T-cell (primary cell): ENCODE results near the gene GPR156. TPM values are rescaled to one million over a fixed set of nuclear protein-coding genes. Genes with fewer than 3 reads are reported as not detected.

Experiments
- ATAC-seq, 4 experiments: fragments of 200-7000 bp in 3 of 4; fragments of 150-1000 bp in 1 of 4; cut with Tn5 transposase; replicated peaks in 1 of 4; 1 replicate in 3 of 4; 2 replicates in 1 of 4; pipeline ENCODE4 v1.10.0; 2021; ENCODE audit warnings: moderate library complexity in 3 of 4, mild to moderate bottlenecking in 2 of 4, moderate number of reproducible peaks in 1 of 4
- CTCF ChIA-PET, 2 donors: fragments of 300-600 bp; sonication (Branson Sonifier 250); formaldehyde crosslinking; loops; one replicate each; lab custom pipeline; 2022; ENCODE audit warnings: antibody characterized with exemption in 2 of 2; lab: Charles Lee
- POLR2A ChIA-PET, 2 donors: fragments of 300-600 bp; sonication (Branson Sonifier 250); formaldehyde crosslinking; loops; one replicate each; lab custom pipeline; 2022; ENCODE audit warnings: antibody characterized with exemption in 2 of 2; lab: Charles Lee
- DNase-seq, 35 experiments: peaks; one replicate each; pipeline versions ENCODE4 v3.0.0 to v3.0.0-alpha.2; 2013 to 2023
- H3K27ac ChIP-seq: one replicate; pipeline ENCODE4 v1.5.1; 2013; ENCODE audit warnings: low read length
- H3K27me3 ChIP-seq, 2 experiments: replicated peaks in 1 of 2; 1 replicate in 1 of 2; 2 replicates in 1 of 2; pipeline versions ENCODE4 v1.6.1 to v1.7.0; 2013; ENCODE audit warnings: low read length in 1 of 2, mixed read lengths in 1 of 2; ENCODE audit not compliant: control insufficient read depth in 2 of 2, insufficient read depth in 2 of 2; ENCODE audit errors: extremely low read depth in 1 of 2
- H3K36me3 ChIP-seq, 2 donors: 1 replicate in 1 of 2; 2 replicates in 1 of 2; pipeline versions ENCODE4 v1.6.1 to v1.7.0; 2013; ENCODE audit warnings: low read length in 1 of 2; ENCODE audit not compliant: control insufficient read depth in 2 of 2, insufficient read depth in 1 of 2; ENCODE audit errors: extremely low read depth in 1 of 2
- H3K4me1 ChIP-seq, 2 experiments: 1 replicate in 1 of 2; 2 replicates in 1 of 2; pipeline versions ENCODE4 v1.6.1 to v1.7.0; 2013; ENCODE audit warnings: low read length in 2 of 2, mixed read lengths in 1 of 2; ENCODE audit not compliant: insufficient read depth in 2 of 2, control insufficient read depth in 1 of 2; ENCODE audit errors: extremely low read depth in 1 of 2
- H3K4me3 ChIP-seq, 2 donors: 1 replicate in 1 of 2; 2 replicates in 1 of 2; pipeline versions ENCODE4 v1.5.1 to v1.7.0; 2013; ENCODE audit warnings: mild to moderate bottlenecking in 2 of 2, low read length in 1 of 2, moderate library complexity in 1 of 2; ENCODE audit not compliant: control insufficient read depth in 1 of 2; ENCODE audit errors: extremely low read depth in 1 of 2
- H3K9me3 ChIP-seq: 2 replicates; pipeline ENCODE4 v1.7.0; 2013
- H3K27ac Mint-ChIP-seq, 2 donors: one replicate each; pipeline ENCODE4 v1.8.0; 2020 to 2021; ENCODE audit warnings: mild to moderate bottlenecking in 2 of 2, mixed read lengths in 2 of 2
- H3K27me3 Mint-ChIP-seq, 2 donors: one replicate each; pipeline ENCODE4 v1.8.0; 2021 to 2022; ENCODE audit warnings: mixed read lengths in 2 of 2
- H3K36me3 Mint-ChIP-seq: one replicate; pipeline ENCODE4 v1.8.0; 2021; ENCODE audit warnings: mixed read lengths
- H3K4me1 Mint-ChIP-seq, 3 donors: one replicate each; pipeline ENCODE4 v1.8.0; 2020 to 2022; ENCODE audit warnings: mixed read lengths in 3 of 3, mild to moderate bottlenecking in 1 of 3
- H3K4me3 Mint-ChIP-seq, 3 donors: one replicate each; pipeline ENCODE4 v1.8.0; 2020 to 2022; ENCODE audit warnings: mild to moderate bottlenecking in 3 of 3, mixed read lengths in 3 of 3, moderate library complexity in 3 of 3
- H3K9me3 Mint-ChIP-seq, 3 donors: one replicate each; pipeline ENCODE4 v1.8.0; 2020 to 2022; ENCODE audit warnings: mixed read lengths in 3 of 3
- WGBS: methylation state at CpG from one replicate; pipeline ENCODE4 v1.1.5; 2013; ENCODE audit warnings: missing lambda C conversion rate; ENCODE audit not compliant: insufficient coverage; 5-methylcytosine and 5-hydroxymethylcytosine counted together
- total RNA-seq, 35 experiments: library from RNA in 6 of 35; stranded (reverse) in 6 of 35; fragments of 120-200 nt in 1 of 35; gene quantifications; one replicate each; pipeline versions ENCODE4 v1.2.1 to v1.2.4 and lab custom pipeline; 2013 to 2026

The GPR156 gene
- total RNA-seq, 5 donors from 2014 or later (not counting 1 experiment from before 2014, with no cell fraction given), result 0.09 to 0.75 (median 0.38) TPM; not detected in 1

- no peak for DNase-seq
- ChIA-PET CTCF (no interaction called here), POLR2A (no interaction called here)
- no peaks in the 10 kb centered on the region for H3K4me1 Mint-ChIP-seq
- H3K36me3 Mint-ChIP-seq, result no peaks in the 10 kb centered on the region
- no peak overlapping the region for H3K27ac Mint-ChIP-seq
- WGBS, result 89% methylated on average over 4 of the region's 6 CpGs
- H3K4me3 ChIP-seq, result no peak overlapping the region
- H3K27me3 Mint-ChIP-seq, result no peaks in the 10 kb centered on the region
- H3K9me3 Mint-ChIP-seq, result no peaks in the 10 kb centered on the region
- no peak overlapping the region for H3K27ac ChIP-seq
- H3K4me1 ChIP-seq, result no peaks in the 10 kb centered on the region
- H3K36me3 ChIP-seq, result no peaks in the 10 kb centered on the region
- no peaks in the 10 kb centered on the region for H3K27me3 ChIP-seq
- H3K9me3 ChIP-seq, result no peaks in the 10 kb centered on the region
- H3K4me3 Mint-ChIP-seq, result no peak overlapping the region
- no peak for ATAC-seq
Observed at GRCh38 chr3:120200493-120201235, 84.4 kb downstream of the GPR156 start.

GRCh38 chr3:120198305-120198878, 86.6 kb downstream of the GPR156 start:
- Mint-ChIP-seq H3K27ac (no peak overlapping the region), H3K4me3 (no peak overlapping the region), H3K36me3 (no peaks in the 10 kb centered on the region), H3K27me3 (no peaks in the 10 kb centered on the region), H3K9me3 (no peaks in the 10 kb centered on the region), H3K4me1 (no peaks in the 10 kb centered on the region)
- ATAC-seq (no peak), DNase-seq (peak in 1 of 35 experiments; percentile 19)
- Histone ChIP-seq H3K27ac (no peak overlapping the region), H3K4me1 (no peaks in the 10 kb centered on the region), H3K36me3 (no peaks in the 10 kb centered on the region), H3K4me3 (no peak overlapping the region), H3K27me3 (no peaks in the 10 kb centered on the region), H3K9me3 (no peaks in the 10 kb centered on the region)
- CTCF ChIA-PET, result interaction anchor here (0.6 to 1.0 kb wide), 2 partner anchors 14 to 305 kb away, joined by 3 read pairs; no protein-coding TSS in a partner anchor
- POLR2A ChIA-PET, result no interaction called here
- 64% methylated on average over 3 of the region's 3 CpGs for WGBS

GRCh38 chr3:120196812-120197211, 88.2 kb downstream of the GPR156 start:
- Mint-ChIP-seq H3K4me1 (no peaks in the 10 kb centered on the region), H3K9me3 (no peaks in the 10 kb centered on the region), H3K4me3 (no peak overlapping the region), H3K27me3 (no peaks in the 10 kb centered on the region), H3K36me3 (no peaks in the 10 kb centered on the region), H3K27ac (no peak overlapping the region)
- CTCF ChIA-PET, result interaction anchor here in 1 of 2 donors (0.6 kb wide), 1 partner anchor 369 kb away, joined by 4 read pairs; no protein-coding TSS in a partner anchor
- H3K9me3 ChIP-seq, result no peaks in the 10 kb centered on the region
- H3K4me3 ChIP-seq, result no peak overlapping the region
- H3K4me1 ChIP-seq, result no peaks in the 10 kb centered on the region
- DNase-seq (no peak), ATAC-seq (no peak)
- no peaks in the 10 kb centered on the region for H3K27me3 ChIP-seq
- POLR2A ChIA-PET, result no interaction called here
- H3K27ac ChIP-seq, result no peak overlapping the region
- no CpG with 5 or more reads among the region's 2 CpGs for WGBS
- H3K36me3 ChIP-seq, result no peaks in the 10 kb centered on the region

GRCh38 chr3:120196333-120196732, 88.7 kb downstream of the GPR156 start:
- Mint-ChIP-seq H3K27me3 (no peaks in the 10 kb centered on the region), H3K27ac (no peak overlapping the region), H3K36me3 (no peaks in the 10 kb centered on the region), H3K9me3 (no peaks in the 10 kb centered on the region), H3K4me3 (no peak overlapping the region), H3K4me1 (no peaks in the 10 kb centered on the region)
- ChIA-PET CTCF (interaction anchor here in 1 of 2 donors (0.6 kb wide), 1 partner anchor 25 kb away, joined by 4 read pairs; no protein-coding TSS in a partner anchor), POLR2A (no interaction called here)
- no peak for DNase-seq
- ATAC-seq, result no peak
- Histone ChIP-seq H3K27ac (no peak overlapping the region), H3K27me3 (no peaks in the 10 kb centered on the region), H3K4me1 (no peaks in the 10 kb centered on the region), H3K4me3 (no peak overlapping the region), H3K36me3 (no peaks in the 10 kb centered on the region), H3K9me3 (no peaks in the 10 kb centered on the region)
- WGBS, result 89% methylated on average over 2 of the region's 4 CpGs

- Mint-ChIP-seq H3K27ac (no peak overlapping the region), H3K27me3 (no peaks in the 10 kb centered on the region), H3K4me3 (no peak overlapping the region), H3K4me1 (no peaks in the 10 kb centered on the region), H3K9me3 (no peaks in the 10 kb centered on the region), H3K36me3 (no peaks in the 10 kb centered on the region)
- POLR2A ChIA-PET, result no interaction called here
- no peaks in the 10 kb centered on the region for H3K9me3 ChIP-seq
- no peak overlapping the region for H3K27ac ChIP-seq
- no peak overlapping the region for H3K4me3 ChIP-seq
- no peaks in the 10 kb centered on the region for H3K4me1 ChIP-seq
- ATAC-seq (no peak), DNase-seq (no peak)
- CTCF ChIA-PET, result interaction anchor here in 1 of 2 donors (0.6 kb wide), 1 partner anchor 25 kb away, joined by 4 read pairs; no protein-coding TSS in a partner anchor
- H3K27me3 ChIP-seq, result no peaks in the 10 kb centered on the region
- H3K36me3 ChIP-seq, result no peaks in the 10 kb centered on the region
Observed at GRCh38 chr3:120193554-120193953, 91.5 kb downstream of the GPR156 start.

- peak in 1 of 4 experiments; percentile 31 for ATAC-seq
- no peak overlapping the region for H3K27ac ChIP-seq
- Mint-ChIP-seq H3K4me3 (no peak overlapping the region), H3K9me3 (no peaks in the 10 kb centered on the region), H3K27ac (no peak overlapping the region), H3K4me1 (no peaks in the 10 kb centered on the region), H3K27me3 (no peaks in the 10 kb centered on the region), H3K36me3 (no peaks in the 10 kb centered on the region)
- H3K27me3 ChIP-seq, result no peaks in the 10 kb centered on the region
- H3K4me1 ChIP-seq, result no peaks in the 10 kb centered on the region
- no peaks in the 10 kb centered on the region for H3K36me3 ChIP-seq
- CTCF ChIA-PET, result interaction anchor here in 1 of 2 donors (0.8 kb wide), 1 partner anchor 1194 kb away, joined by 3 read pairs; no protein-coding TSS in a partner anchor
- no peaks in the 10 kb centered on the region for H3K9me3 ChIP-seq
- no peak for DNase-seq
- H3K4me3 ChIP-seq, result no peak overlapping the region
- POLR2A ChIA-PET, result no interaction called here
- WGBS, result 80% methylated on average over 2 of the region's 3 CpGs
Observed at GRCh38 chr3:120192579-120192978, 92.4 kb downstream of the GPR156 start.
